GM23248 (cell line): ENCODE results near the gene AASDH.

Experiments used
- EZH2 ChIP-seq: fragments of 200-600 bp; sonication (generic); IDR thresholded peaks from 2 replicates; pipeline ENCODE4 v1.6.1; 2018; ENCODE audit warnings: antibody characterized with exemption, mild to moderate bottlenecking; ENCODE audit not compliant: insufficient read depth, poor library complexity, severe bottlenecking
- EZH2phosphoT487 ChIP-seq: fragments of 200-600 bp; sonication (generic); IDR thresholded peaks from 2 replicates; pipeline ENCODE4 v1.6.1; 2018; ENCODE audit warnings: antibody characterized with exemption, moderate library complexity, mild to moderate bottlenecking, low read depth; ENCODE audit not compliant: insufficient read depth

DNA sequence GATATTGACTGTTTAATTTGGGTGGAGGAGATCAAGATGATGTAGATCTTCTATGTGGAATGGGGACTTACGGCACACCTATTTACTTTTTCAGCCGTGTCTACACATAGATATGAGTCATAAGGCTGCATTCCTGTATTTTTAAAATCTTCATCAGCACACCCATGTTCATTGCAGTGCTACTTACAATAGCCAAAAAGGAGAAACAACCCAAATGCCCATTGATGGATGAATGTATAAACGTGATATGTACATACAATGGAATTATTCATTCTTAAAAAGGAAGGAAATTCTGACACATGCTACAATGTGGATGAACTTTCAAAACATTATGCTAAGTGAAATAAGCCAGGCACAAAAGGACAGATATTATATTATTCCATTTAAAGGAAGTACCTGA lies 98.6 kb downstream of the AASDH start:
- TF ChIP-seq EZH2 (no peak), EZH2phosphoT487 (no peak)
